HUDEP-2 (cell line): Measurements from ENCODE around the gene CHSY1.
A peak's percentile ranks its signal among the peaks of the same experiment; 100 is the strongest.

ENCODE experiments used
- DNase-seq, 76 experiments: peaks; one replicate each; lab custom pipeline; 2025; ENCODE audit not compliant: unreplicated experiment in 76 of 76; lab: John Stamatoyannopoulos, UW

CHSY1 gene

DNA sequence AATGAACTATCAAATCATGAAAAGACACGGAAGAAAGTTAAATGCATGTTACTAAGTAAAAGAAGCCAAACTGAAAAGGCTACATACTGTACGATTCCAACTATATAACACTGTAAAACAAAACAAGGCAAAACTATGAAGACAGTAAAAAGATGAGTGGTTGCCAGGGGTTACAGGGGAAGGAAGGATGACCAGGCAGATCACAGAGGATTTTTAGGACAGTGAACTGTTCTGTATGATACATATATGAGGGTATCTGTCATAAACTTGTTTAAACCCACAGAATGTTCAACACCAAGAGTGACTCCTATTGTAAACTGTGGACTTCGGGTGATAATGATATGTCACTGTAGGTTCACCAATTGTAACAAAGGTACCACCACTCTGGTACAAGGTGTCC, 60.6 kb downstream of the CHSY1 start:
- DNase-seq = no peak

DNA sequence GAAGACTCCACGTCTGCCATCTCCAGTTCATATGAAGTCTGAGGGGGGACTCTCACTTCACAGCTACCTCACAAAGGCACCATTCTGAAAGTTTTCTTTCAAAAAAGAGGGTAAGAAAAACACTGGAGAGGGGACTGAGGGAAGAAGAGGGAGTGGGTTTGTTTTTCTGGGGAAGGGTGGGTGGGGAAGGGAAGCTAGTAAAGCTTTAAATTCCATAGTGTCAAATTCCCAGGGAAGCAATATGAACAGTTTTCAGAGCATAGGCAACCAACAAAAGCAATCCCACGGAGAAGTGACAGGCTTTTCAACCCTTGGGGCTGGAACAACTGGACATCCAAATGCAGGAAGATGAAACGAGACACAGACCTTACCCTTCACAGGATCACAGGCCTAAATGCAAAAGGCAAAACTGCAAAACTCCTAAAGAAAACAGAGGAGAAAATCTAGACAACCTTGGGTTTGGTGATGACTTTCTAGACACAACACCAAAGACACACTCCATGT, 61.7 kb downstream of the CHSY1 start:
- DNase-seq = no peak

DNA sequence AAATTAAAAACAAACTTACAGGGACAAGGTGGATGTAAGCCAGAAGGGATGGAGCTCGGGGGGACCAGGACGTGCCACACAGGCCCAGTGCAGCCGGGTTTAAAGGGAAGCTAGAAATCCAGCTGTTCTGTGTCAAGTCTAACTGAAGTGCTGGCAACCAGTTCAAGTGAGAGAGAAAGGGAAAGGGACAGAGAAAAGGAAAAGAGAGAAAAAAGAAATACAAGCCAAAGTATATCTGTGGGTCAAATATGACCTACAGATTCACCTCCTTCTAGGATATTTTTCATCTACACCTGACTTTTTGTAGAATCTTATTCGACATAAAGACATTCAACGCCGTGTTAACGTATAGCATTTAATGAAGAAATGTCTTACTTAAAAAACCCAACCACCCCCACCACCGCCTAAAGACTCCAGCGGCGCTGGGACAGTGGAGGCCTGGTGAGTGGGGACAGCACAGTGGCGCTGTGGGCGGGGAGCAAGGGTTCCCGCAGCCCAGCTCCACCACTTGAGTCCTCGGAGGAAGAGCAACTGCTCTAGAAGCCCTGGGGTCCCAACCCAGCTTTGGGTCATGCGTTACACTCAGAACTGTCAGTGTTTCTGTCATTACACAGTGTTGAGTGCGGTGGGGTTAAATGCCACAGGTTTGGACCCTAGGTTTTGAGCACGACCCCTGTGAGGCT, 62.3 kb downstream of the CHSY1 start:
- DNase-seq = no peak

DNA sequence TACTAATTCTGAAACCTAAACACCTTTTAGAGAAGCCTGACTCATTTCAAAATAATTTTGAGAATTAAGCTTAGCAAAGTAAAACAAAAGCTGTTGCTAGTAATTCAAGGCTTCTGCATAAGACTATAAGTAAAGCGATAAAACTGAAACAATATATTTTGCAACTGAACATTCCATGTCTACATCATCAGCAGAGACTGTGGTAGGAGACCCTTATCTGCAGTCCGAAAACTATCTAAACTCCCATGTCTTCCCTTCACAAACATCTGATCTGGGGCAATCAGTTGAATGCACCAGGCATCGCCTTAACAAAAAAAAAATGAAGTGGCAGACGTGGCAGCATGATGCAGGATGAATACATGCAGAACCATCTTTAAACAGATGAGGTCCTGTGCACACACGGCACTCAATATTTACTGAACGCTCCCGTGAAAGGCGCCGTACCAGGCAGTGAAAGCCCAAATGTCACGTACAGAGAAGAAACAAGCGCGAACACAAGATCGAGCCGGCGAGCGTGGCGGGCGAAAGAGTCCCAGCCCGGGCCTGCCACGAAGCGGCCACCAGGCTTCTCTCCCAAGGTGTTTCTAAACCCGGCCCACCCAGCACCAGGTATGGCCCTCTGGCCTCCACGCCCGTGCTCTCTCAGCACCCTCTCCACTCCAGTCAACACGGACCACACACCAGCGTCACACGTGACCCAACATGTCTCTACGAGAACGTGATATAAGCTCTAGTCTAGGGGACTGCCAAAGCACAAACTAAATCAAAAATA, 63.0 kb downstream of the CHSY1 start:
- peak in 11 of 76 experiments; percentile 5 to 60 (median 16) for DNase-seq

DNA sequence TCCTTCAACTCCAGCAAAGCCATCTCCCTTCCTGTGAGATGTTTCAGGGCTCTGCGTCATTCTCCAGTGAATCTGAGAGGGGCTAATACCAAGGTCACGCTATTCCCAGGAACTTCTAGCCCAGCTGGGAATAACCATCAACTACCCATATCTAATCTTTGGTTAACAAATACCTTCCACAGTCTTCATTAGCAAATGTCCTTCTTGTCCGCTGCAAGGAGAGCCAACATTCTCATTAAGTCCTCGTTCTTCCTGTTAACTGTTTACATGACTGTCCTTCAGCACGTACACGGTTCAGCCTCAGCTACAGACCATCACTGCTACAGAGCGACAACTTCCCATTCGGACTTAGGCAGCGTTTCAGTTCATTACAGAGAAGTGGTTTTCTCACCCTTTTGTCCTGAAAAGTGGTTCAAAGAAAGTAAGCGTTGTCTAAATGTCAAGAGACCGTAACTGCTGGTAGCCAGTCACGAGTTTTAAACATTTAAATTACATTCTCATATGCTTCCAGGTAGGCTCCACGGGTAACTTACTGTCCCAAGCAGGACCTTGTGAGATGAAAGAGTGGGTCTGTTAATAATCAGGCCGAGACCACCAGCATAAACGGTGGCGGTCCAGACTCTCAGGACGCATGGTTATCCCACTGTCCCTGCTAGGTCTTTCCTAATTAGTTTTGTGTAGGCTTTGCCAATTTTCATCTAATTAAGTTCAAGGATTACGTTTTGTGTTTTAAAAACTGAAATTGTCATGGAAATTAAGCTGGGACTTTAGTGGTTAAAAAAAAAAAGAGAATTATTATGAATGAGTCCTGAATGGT, 63.8 kb downstream of the CHSY1 start:
- no peak for DNase-seq

DNA sequence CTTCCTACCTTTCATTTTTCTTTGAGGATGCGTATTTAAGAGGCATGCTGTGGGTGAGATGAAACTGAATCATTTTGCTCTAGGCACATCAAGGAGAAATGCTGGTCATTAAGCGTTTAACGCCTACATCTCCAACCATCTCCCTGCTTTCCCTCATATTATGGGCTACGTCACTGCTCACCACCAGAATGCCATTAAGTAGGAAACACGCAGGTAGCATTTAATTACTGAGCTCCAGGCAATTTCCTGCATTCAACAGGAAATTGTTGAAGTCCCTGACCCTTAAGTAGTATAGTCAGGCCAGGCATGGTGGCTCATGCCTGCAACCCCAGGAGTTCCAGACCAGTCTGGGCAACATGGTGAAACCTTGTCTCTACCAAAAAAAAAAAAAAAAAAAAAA, 66.1 kb downstream of the CHSY1 start:
- DNase-seq = no peak

DNA sequence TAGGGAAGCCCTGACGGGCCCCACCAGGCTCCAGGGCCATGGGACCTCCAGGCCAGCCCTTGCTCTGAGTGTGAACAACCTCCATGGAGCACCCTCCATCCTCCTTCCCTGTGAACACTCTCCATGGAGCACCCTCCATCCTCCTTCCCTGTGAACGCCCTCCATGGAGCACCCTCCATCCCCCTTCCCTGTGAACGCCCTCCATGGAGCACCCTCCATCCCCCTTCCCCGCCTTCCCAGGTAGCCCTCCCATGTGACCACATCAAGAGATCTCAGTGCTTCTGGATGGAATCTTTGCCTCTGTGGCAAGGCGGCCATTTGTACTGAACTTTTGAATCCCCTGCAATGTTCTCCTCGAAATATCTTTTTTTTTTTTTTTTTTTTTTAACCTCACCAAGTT, 66.5 kb downstream of the CHSY1 start:
- no peak for DNase-seq

DNA sequence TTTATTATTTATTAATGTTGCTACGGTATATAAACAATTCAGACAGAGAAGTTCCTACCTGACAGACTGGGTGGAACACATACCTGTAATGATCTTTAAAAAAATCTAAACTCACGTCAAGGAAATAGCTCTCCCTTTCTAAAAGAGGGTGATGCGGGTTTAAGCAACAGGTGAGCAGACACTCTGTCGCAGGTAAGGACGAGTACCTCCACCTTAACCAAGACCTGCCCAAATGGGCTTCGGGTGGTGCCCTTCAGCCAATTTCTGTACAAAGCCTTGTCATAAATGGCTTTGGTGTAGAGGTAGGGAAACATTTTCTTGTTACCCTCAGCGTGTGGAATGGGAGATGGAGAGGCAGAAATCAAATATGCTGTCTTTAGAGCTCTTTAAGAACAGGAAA, 67.0 kb downstream of the CHSY1 start:
- no peak for DNase-seq

DNA sequence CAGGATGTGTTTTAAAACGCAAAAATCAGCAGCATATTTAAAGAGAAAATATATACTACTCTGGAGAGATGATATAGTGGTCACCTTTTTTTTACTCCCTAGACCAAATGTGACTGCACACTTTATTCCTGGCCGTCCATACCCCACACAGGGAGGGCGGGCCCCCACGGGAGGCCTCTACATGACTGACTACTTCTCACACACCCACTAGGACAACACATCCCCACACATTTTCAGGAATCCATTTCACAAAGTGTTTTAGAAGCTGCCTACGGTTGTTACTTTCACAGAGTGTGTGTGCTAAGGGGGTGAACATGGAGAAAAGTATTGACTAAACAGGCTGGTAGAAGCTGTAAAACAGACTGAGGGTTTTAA, 67.9 kb downstream of the CHSY1 start:
- no peak for DNase-seq

DNA sequence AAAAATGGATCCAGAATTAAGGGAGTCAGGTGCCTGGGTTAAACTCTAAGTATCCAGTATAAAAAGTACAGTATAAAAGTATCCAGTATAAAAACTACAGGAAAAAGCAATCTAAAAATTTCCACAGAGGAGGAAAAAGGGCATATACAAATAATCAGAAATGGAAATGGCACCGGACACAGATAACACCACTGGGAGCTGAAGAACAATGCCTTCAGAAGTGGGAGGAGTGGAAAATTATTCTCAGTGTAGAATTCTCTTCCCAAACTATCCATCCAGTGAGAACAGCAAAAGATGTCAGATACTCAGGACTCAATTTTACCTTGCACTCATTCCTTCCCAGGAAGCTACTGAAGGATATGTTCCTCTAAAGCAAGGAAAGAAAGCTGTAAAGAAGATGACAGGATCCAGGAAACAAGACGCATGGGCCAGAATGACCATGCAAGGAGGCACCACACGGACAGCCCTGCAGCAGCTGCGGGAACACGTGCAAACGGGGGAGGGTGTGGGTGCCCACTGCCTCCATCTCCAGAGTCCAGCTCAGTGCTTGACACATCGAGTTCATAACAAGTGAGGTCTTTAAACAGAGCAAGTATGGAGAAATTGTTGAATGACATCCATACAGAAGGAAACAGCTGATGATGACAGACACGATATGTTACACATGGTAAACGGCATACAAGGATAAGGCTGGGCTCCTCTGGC, 68.5 kb downstream of the CHSY1 start:
- DNase-seq = no peak

DNA sequence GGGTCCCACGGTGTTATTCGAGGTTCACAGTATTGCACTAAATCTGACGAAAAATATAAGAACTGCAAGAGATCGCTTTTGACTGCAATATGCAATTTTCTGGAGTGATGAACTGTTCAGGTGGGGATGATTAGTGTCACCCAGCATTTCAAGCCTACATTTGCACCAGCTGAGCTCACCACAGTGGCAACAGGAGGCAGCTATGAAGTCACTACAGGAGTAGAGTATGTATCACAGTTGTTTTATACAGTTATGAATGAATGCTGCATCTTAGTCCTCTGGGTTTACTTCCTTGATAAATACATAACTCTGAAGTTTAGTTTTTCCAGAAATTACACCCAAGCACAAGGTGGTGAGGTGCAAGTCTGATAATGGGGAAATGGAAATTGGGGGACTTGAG, 69.6 kb downstream of the CHSY1 start:
- DNase-seq = no peak

DNA sequence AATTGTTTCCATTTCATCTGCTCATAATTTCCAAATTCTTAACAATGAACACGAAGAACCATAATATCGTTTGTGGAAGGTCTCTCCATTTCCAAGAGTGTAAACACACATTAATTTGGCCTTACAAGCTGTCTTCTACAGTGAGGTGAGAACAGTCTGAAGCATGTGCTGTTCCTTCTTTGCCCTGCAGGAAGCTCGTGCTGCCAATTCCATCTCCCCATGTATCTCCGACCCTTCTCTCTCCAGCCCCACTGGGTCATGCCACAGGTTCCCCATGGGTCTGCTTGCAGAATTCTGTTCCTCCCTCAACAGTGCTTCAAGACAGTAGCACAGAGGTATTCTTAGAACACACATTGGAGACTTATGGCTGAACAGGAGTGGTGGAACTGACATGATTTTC, 70.5 kb downstream of the CHSY1 start:
- DNase-seq = no peak

DNA sequence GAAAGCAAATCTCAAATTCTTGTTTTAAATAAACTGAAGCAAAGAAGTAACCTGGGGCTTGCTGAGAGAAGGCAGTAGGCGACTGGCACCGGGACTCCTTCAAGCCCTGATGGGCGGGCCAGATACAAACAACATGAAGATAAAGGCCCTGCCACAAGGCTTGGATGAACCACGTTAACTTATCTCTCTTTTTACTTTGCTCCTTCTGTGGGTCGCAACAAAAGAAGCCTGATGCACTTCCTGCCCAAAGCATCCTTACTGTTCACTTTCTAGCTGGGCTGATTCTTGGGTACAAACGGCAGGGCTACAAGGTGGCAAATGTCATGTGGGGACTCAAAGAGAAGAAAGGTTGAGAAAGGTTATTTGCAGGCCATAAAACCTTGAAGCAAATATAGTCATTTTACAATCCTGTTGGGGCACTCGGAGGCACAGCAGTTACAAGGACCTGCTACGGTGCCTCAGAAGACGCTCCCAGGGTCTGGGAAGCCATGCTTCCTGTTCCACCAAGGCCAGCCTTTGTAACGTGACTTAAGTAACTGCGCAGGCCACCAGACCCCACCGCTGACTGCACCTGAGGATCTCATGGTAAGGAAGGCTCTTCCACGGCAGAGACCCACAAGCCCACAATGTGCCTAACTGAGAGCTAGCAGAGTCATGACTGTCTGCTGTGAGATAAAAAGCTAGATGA, 71.1 kb downstream of the CHSY1 start:
- DNase-seq = peak in 65 of 76 experiments; percentile 10 to 72 (median 43)

DNA sequence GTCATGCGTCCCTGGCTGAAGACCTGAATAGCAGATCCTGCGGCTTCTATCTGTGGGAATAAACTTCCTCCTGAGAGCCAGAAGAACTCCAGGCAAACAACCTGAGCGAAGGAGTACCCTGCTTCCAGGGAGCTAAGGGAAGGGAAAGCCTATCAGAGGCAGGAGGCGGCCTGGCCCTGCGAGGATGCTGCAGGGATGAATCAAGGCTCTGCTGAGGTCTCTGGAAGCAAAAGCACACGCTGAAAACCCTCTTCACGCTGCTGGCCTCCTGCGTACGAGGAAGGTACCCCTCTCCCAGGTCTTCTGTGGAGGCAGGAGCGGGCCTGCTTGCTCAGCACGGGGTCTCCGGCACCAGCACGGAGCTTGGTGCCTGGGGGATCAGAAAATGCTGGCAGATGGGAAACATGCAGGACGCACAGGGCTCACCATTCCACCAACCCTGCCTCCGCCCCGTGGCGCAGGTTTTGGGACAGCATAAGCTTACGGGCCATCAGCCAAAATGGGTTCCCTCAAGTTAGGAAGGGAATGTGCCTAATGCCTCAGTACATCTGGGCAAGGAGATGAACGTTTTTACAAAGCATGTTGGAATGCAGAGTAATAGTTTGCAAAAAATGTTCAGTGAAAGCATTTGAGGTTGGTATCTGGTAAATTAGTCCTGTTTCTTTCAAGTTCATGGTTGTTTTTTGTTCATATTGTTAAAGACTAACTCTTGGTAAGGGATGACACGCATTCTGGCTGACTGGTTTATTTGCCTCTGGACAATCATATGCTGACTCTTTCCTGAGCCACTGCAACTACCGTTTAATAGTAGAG, 72.3 kb downstream of the CHSY1 start:
- no peak for DNase-seq

DNA sequence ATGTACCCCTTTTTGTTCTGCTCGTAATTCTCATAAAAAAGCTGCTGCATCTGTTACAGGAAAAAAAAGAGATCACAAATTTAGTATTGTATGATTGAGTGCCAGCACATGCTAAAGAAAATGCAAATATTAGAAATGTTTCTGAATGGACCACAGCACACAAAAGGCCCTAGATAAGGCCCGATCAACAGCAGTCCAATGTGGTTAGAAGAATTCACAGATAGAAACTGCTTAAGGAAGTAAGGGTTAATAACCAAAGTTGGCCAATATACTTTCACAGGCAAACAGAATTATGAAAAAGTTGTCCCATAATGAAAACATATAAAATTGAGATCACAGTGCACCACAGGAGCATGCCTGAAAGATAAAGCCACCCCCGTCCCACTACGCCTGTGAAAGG, 72.9 kb downstream of the CHSY1 start:
- no peak for DNase-seq

DNA sequence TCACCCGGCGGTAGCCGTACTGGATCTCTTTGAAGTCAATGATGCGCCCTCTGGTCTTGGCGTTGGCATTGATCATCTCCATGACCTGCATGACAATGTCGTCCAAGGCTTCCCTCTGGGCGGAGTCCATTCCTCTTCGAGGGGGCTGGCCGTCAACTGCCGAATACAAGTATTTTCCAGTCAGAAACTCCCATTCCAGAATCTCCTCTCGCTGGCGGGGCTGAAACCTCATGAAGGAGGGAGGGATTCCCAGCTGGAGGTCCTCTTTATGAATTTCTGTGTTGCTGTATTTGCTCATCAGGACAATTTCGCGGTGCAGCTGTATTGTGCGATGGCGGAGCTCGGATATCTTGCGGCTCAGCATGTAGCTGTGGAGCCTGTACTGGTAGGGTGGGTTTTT, 73.4 kb downstream of the CHSY1 start:
- DNase-seq = no peak

DNA sequence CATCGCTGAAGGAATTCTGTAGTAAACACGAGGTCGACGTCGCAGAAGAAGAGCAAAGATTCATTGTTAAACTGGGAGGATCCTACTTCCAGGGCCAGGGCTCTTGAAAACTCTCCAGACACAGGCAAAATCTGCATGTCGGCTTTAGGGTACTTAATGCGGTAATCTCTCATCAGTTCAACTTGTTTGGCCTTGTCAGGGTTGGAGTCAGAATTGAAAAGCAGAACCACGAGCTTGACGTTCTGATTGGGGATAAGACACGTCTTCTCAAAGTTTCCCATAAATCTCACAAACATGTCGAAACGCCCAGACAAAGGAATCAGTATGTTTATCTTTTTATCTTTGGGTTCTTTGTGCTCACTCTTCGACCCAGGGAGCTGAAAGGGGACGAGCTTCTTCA, 74.0 kb downstream of the CHSY1 start:
- DNase-seq = no peak

DNA sequence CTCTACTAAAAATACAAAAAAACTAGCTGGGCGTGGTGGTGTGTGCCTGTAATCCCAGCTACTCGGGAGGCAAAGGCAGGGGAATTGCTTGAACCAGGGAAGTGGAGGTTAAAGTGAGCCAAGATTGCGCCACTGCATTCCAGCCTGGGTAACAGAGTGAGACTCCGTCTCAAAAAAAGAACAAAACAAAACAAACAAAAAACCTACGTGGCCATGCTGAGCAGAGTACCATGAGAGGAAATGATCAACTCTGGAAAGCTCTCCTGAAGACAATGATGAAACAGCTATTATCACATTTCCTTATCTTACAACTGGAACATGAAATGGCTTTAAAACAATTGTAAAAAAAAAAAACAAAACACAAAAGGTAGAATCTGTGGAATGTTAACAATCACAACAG, 75.2 kb downstream of the CHSY1 start:
- no peak for DNase-seq

DNA sequence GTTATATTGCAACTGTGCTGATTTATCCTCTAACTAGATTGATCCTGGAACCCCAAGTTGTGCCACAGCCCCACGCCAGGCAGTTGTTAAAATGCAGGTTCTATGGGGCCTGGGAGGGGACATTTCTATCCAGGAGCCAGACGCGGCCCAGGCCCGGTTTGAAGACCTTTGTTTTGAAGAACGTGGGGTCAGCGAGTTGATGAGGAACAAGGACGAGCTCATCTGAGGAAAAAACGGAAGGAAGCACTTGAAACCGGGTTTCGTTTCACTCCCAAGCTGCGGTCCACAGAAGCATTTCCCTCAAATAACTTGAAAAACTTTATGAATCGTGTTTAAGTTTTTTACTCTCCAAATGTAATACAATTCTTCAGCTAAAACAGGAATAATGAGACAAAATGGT, 76.4 kb downstream of the CHSY1 start:
- no peak for DNase-seq
